Skeletal muscle tissue (tissue), 4 donors: Measurements from ENCODE around the gene PHLDB3. TPM values are rescaled to one million over a fixed set of nuclear protein-coding genes. Genes with fewer than 3 reads are reported as not detected.
A peak's percentile ranks its signal among the peaks of the same experiment; 100 is the strongest.
"Not testable (repeated sequence)": the region's sequence is repeated elsewhere in the genome, so short reads cannot be mapped to it uniquely, and the experiment has no call there.

Experiments used
- H3K27ac ChIP-seq: one replicate; pipeline ENCODE4 v1.7.0; 2013; ENCODE audit warnings: mild to moderate bottlenecking, low read depth, low read length, inconsistent platforms
- H3K27me3 ChIP-seq, 3 donors: one replicate each; pipeline ENCODE4 v1.7.0; 2013; ENCODE audit warnings: low read length in 3 of 3; ENCODE audit not compliant: control insufficient read depth in 3 of 3, insufficient read depth in 3 of 3
- H3K36me3 ChIP-seq, 3 donors: one replicate each; pipeline ENCODE4 v1.7.0; 2013; ENCODE audit warnings: low read length in 3 of 3; ENCODE audit not compliant: control insufficient read depth in 3 of 3, insufficient read depth in 3 of 3
- H3K4me1 ChIP-seq, 3 donors: one replicate each; pipeline ENCODE4 v1.7.0; 2013; ENCODE audit warnings: low read length in 3 of 3, mild to moderate bottlenecking in 3 of 3; ENCODE audit not compliant: control insufficient read depth in 3 of 3, insufficient read depth in 3 of 3
- H3K4me3 ChIP-seq, 3 donors: one replicate each; pipeline ENCODE4 v1.7.0; 2013; ENCODE audit warnings: low read length in 3 of 3
- H3K9ac ChIP-seq, 3 donors: one replicate each; pipeline ENCODE4 v1.7.0; 2013; ENCODE audit warnings: low read length in 3 of 3, mild to moderate bottlenecking in 3 of 3, moderate library complexity in 2 of 3, low read depth in 1 of 3
- H3K9me3 ChIP-seq, 3 donors: one replicate each; pipeline ENCODE4 v1.7.0; 2013; ENCODE audit warnings: low read length in 3 of 3; ENCODE audit not compliant: control insufficient read depth in 3 of 3
- total RNA-seq: library from RNA; depleted of rRNA; stranded (reverse); fragments of >200 nt; gene quantifications from one replicate; pipeline ENCODE4 v1.2.3, GENCODE V29; 2014
- donor health status: Osteomylitis.

The PHLDB3 gene
- total RNA-seq, 1 donor from 2014 or later, result 4.7 TPM

DNA sequence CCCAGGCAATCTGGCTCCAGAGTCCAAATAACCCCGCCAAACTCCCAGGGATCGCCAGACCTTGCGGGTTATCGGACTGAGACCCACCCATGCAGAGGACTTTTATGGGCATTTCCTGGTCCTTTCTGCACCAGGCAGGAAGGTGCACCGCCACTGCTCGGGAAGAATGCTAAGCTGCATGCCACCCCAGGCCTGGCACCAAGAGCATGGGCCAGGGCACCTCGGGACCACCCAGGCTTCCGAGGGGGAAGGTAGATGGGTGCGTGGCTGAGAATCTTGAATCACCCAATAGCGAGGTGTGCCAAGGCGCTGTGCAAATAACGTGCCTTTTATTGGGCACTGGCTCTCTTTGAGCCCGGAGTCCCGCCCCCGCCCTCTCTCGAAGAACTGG lies 28.0 kb upstream of the PHLDB3 start:
- Histone ChIP-seq H3K4me1 (peaks cover 19 to 33% (median 25%) of the 10 kb centered on the region in 3 donors), H3K27me3 (no peaks in the 10 kb centered on the region), H3K27ac (peak overlapping the region; percentile 85), H3K4me3 (peak overlapping the region; percentile 91 to 95 (median 92)), H3K9ac (peak overlapping the region; percentile 60 to 86 (median 86)), H3K36me3 (no peaks in the 10 kb centered on the region), H3K9me3 (no peaks in the 10 kb centered on the region)

- Histone ChIP-seq H3K27ac (peak overlapping the region; percentile 75), H3K9ac (peak overlapping the region in 2 of 3 donors; percentile 1 to 35), H3K4me3 (peak overlapping the region; percentile 42 to 93 (median 91)), H3K4me1 (peaks cover 24 to 32% (median 31%) of the 10 kb centered on the region in 3 donors), H3K36me3 (peaks cover 0 to under 1% (median 0%) of the 10 kb centered on the region in 3 donors), H3K9me3 (no peaks in the 10 kb centered on the region), H3K27me3 (no peaks in the 10 kb centered on the region)
These were observed 23.5 kb upstream of the PHLDB3 start for GRCh38 chr19:43527860-43528622.

DNA sequence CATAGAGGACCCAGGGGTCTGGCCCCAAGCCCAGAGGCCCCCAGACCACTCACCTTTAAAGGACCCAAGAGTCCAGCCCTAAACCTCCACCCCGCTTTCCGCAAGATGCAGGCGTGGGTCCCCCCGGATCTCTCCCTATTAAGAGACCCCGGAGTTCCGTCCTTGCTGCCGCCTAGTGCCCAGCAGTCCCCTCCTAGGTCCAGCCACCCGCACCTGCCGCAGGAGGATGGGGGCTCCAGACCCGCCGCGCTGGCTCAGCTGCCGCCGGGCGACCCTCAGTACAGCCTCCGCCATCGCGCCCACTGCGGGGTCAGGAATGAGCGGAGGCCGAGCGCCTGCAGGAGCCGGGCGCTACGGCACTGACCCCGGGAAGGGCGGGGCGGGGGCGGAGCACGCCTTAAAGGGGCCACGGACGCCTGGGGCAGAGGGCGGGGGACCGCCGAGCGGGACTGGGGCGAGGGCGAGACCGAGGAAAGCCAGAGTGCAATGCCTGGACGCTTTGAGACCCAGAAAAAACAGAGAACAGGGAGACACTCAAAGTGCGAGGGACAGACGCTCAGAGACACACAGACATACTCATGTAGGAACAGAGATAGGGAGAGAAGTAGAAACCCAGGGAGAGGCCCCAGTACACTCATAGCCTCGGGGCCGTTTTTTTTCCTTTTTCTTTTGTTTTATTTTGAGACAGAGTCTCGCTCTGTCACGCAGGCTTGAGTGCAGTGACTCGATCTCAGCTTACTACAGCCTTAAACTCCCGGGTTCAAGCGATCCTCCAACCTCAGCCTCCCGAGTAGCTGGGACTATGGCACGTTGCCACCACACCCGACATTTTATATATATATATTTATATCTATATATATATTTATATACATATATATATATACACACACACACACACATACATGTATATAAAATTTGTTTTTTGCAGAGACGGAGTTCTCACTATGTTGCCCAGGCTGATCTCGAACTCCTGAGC lies 22.6 kb upstream of the PHLDB3 start, which contains the start of gene ETHE1:
TSS of gene ETHE1 (minus strand) at position 318 of the 976 bp plus-strand sequence. CDS start at position 294, 24 bp downstream.
- H3K4me3 ChIP-seq, result peak within 1 kb of the TSS; percentile 90 to 93 (median 91)
- no peaks in the 10 kb centered on the region for H3K27me3 ChIP-seq
- H3K4me1 ChIP-seq, result peaks cover 18 to 25% (median 23%) of the 10 kb centered on the region in 3 donors
- no peaks in the 10 kb centered on the region for H3K9me3 ChIP-seq
- peak within 1 kb of the TSS; percentile 85 to 92 (median 89) for H3K9ac ChIP-seq
- H3K36me3 ChIP-seq, result peaks cover 0 to 2% (median 0%) of the 10 kb centered on the region in 3 donors
- H3K27ac ChIP-seq, result peak within 1 kb of the TSS; percentile 75

GRCh38 chr19:43525836-43526771 lies 21.6 kb upstream of the PHLDB3 start:
- Histone ChIP-seq H3K4me1 (peaks cover 18 to 25% (median 22%) of the 10 kb centered on the region in 3 donors), H3K27ac (peak overlapping the region; percentile 75), H3K9me3 (no peaks in the 10 kb centered on the region), H3K36me3 (peaks cover 0 to 2% (median 0%) of the 10 kb centered on the region in 3 donors), H3K4me3 (peak overlapping the region; percentile 90 to 93 (median 91)), H3K27me3 (no peaks in the 10 kb centered on the region), H3K9ac (peak overlapping the region; percentile 85 to 92 (median 89))

GRCh38 chr19:43524922-43525835 lies 20.6 kb upstream of the PHLDB3 start:
- peaks cover 18 to 25% (median 22%) of the 10 kb centered on the region in 3 donors for H3K4me1 ChIP-seq
- peak overlapping the region; percentile 9 for H3K27ac ChIP-seq
- H3K36me3 ChIP-seq, result peaks cover 0 to 2% (median 0%) of the 10 kb centered on the region in 3 donors
- H3K4me3 ChIP-seq, result peak overlapping the region; percentile 90 to 93 (median 91)
- H3K9ac ChIP-seq, result peak overlapping the region; percentile 62 to 92 (median 85)
- H3K27me3 ChIP-seq, result no peaks in the 10 kb centered on the region
- H3K9me3 ChIP-seq, result no peaks in the 10 kb centered on the region

- not testable (repeated sequence) for H3K4me3 ChIP-seq, H3K36me3 ChIP-seq, H3K27me3 ChIP-seq, H3K27ac ChIP-seq, H3K9me3 ChIP-seq, H3K9ac ChIP-seq
- H3K4me1 ChIP-seq, result peaks cover 21 to 25% (median 22%) of the 10 kb centered on the region in 3 donors
These were observed 19.1 kb upstream of the PHLDB3 start for GRCh38 chr19:43523696-43524095.

DNA sequence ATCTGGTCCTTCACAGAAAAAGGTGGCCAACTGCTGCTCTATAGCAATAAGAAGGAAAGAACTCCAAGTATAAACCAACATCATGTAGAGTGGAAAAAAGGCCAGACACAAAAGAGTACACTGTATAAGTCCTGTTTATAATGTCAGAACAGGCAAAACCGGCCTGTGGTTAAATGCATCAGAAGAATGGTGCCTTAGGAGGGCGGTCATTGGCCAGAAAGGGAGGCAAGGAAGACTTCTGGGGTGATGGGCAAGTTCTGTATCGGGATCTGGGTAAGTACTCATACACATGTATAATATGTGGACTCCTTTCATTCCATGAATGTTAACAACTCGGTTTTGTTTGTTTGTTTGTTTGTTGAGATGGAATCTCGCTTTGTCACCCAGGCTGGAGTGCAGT lies 18.4 kb upstream of the PHLDB3 start:
- H3K4me3 ChIP-seq, result no peak overlapping the region
- H3K9ac ChIP-seq, result no peak overlapping the region
- H3K9me3 ChIP-seq, result no peaks in the 10 kb centered on the region
- H3K36me3 ChIP-seq, result peaks cover 0 to 2% (median 0%) of the 10 kb centered on the region in 3 donors
- H3K27me3 ChIP-seq, result no peaks in the 10 kb centered on the region
- peaks cover 21 to 24% (median 22%) of the 10 kb centered on the region in 3 donors for H3K4me1 ChIP-seq
- H3K27ac ChIP-seq, result no peak overlapping the region

DNA sequence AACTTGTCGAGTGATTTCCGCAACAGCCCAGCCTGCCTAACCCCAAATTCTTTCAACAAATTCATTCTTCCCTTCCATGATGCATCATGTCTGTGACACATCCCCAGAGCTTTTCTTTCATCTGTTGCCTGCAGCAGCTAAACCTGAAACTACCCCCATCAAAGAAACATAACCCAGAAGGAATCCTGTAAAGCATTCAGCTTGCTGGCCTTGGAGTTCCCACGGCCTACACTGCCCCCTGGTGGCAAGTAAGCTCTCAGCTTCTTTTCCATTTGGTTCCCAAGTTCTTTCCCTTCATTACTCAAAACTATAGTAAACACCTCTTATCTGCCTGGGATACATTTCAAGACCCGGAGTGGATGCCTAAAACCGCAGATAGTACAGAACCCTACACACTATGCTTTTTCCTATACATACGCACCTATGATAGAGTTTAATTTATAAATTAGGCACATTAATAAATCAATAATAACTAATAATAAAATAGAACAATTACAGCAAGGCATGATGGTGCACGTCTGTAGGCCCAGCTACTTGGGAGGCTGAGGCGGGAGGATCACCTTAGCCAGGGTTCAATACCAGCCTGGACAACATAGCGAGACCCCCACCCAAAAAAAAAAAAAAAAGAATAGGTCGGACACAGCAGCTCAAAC lies 15.0 kb upstream of the PHLDB3 start:
- H3K9ac ChIP-seq, result no peak overlapping the region
- no peaks in the 10 kb centered on the region for H3K27me3 ChIP-seq
- no peak overlapping the region for H3K4me3 ChIP-seq
- H3K9me3 ChIP-seq, result no peaks in the 10 kb centered on the region
- H3K27ac ChIP-seq, result no peak overlapping the region
- H3K36me3 ChIP-seq, result peaks cover 0 to 2% (median 0%) of the 10 kb centered on the region in 3 donors
- peaks cover 0 to 3% (median 2%) of the 10 kb centered on the region in 3 donors for H3K4me1 ChIP-seq
